ENCODE data around the gene LPP. TPM values are rescaled to one million over a fixed set of nuclear protein-coding genes. Genes with fewer than 3 reads are reported as not detected.

LPP gene
- total and polyA plus RNA-seq, 10 of the 15 experiments (the other 5 are each of a cell fraction or from before 2014, with no cell fraction given) = under 0.01 to 0.62 (median 0.03) TPM

DNA sequence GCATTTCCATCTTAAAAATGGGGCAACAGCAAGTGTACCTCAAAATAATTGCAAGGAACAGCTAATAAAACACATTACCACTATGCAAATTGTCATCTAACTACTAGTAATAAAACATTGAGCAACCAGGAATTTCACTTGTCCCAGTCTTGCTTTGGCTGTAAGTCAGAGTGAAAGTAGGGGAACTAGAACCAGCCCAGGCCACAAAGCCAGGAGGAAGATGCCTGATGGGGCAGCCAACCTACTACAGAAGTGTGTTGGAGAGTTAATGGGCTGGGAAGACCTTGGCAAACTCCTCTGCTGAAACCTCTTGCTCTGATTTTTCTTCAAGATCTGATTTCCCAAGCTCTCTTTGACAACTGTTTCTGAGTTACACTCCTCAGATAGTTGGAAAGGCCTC, 40.2 kb upstream of the LPP start (continued):
- TF ChIP-seq, protein P1, sequence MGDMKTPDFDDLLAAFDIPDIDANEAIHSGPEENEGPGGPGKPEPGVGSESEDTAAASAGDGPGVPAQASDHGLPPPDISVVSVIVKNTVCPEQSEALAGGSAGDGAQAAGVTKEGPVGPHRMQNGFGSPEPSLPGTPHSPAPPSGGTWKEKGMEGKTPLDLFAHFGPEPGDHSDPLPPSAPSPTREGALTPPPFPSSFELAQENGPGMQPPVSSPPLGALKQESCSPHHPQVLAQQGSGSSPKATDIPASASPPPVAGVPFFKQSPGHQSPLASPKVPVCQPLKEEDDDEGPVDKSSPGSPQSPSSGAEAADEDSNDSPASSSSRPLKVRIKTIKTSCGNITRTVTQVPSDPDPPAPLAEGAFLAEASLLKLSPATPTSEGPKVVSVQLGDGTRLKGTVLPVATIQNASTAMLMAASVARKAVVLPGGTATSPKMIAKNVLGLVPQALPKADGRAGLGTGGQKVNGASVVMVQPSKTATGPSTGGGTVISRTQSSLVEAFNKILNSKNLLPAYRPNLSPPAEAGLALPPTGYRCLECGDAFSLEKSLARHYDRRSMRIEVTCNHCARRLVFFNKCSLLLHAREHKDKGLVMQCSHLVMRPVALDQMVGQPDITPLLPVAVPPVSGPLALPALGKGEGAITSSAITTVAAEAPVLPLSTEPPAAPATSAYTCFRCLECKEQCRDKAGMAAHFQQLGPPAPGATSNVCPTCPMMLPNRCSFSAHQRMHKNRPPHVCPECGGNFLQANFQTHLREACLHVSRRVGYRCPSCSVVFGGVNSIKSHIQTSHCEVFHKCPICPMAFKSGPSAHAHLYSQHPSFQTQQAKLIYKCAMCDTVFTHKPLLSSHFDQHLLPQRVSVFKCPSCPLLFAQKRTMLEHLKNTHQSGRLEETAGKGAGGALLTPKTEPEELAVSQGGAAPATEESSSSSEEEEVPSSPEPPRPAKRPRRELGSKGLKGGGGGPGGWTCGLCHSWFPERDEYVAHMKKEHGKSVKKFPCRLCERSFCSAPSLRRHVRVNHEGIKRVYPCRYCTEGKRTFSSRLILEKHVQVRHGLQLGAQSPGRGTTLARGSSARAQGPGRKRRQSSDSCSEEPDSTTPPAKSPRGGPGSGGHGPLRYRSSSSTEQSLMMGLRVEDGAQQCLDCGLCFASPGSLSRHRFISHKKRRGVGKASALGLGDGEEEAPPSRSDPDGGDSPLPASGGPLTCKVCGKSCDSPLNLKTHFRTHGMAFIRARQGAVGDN (IDR thresholded peaks at IDR 0.05) = no peak

DNA sequence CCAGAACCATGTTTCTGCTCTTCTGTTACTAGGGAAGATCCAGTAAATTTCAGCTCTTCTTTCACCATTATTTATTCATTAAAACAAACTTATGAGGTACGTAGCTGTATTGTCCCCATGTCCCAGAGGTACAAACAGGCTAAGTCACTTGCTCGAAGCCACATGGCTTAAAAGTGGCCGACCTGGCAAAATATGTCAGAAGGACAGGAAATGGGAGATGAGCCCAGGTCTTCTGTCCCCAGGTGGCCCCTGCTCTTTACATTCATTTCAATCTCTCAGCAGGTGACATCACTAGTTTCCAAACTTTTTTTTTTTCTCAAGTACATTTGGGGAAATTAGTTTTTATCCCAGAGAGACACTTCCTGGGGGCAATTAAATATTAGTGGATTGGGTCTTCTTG, 34.1 kb upstream of the LPP start:
- TF ChIP-seq, protein P2, sequence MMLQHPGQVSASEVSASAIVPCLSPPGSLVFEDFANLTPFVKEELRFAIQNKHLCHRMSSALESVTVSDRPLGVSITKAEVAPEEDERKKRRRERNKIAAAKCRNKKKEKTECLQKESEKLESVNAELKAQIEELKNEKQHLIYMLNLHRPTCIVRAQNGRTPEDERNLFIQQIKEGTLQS (IDR thresholded peaks at IDR 0.05; ENCODE audit: borderline replicate concordance, extremely low read depth, low read depth, low read length) = no peak
- TF ChIP-seq POU2F2 (IDR thresholded peaks at IDR 0.05; ENCODE audit: borderline replicate concordance, low read depth, low read length) = no peak
- TF ChIP-seq GATAD2B (conservative IDR thresholded peaks at IDR 0.05; ENCODE audit: low read depth) = no peak
- TF ChIP-seq TCF3 (IDR thresholded peaks at IDR 0.05; ENCODE audit: borderline replicate concordance, insufficient read depth, low read depth, low read length) = no peak
- no peak for TF ChIP-seq EGR1 (IDR thresholded peaks at IDR 0.05; ENCODE audit: borderline replicate concordance in 1 of 2, low read depth in 2 of 2, low read length in 2 of 2)
- no peak for TF ChIP-seq MTA2 (IDR thresholded peaks at IDR 0.05; ENCODE audit: low read depth)
- no peak overlapping the region for H3K9ac ChIP-seq (ENCODE audit: control insufficient read depth, insufficient read depth, low read length)
- H3K36me3 ChIP-seq (ENCODE audit: control insufficient read depth in 2 of 2, insufficient read depth in 2 of 2, low read length in 1 of 2) = no peaks in the 10 kb centered on the region
- intact Hi-C loops (cut with micrococcal nuclease; ENCODE audit: unreplicated experiment) (no loop called here), in situ Hi-C loops (cut with MboI) (no loop called here)
- no peak overlapping the region for H3K4me3 ChIP-seq
- no peaks in the 10 kb centered on the region for H3K79me2 ChIP-seq (ENCODE audit: control insufficient read depth, insufficient read depth, low read length)
- H4K20me1 ChIP-seq (ENCODE audit: control insufficient read depth, insufficient read depth) = no peaks in the 10 kb centered on the region
- ChIA-PET POLR2A (no interaction called here), SMC1A (ENCODE audit: uncharacterized antibody, unreplicated experiment) (no interaction called here), RAD21 (ENCODE audit: unreplicated experiment) (no interaction called here), CTCF (interaction anchor here (1.5 kb wide), 1 partner anchor 8 kb away, joined by 5 read pairs; no protein-coding TSS in a partner anchor)
- H3K27ac ChIP-seq (ENCODE audit: control insufficient read depth, insufficient read depth) = no peak overlapping the region
- no peak for ATAC-seq
- H3K4me1 ChIP-seq (ENCODE audit: control insufficient read depth, insufficient read depth, low read length) = no peaks in the 10 kb centered on the region
- no peaks in the 10 kb centered on the region for H3K9me3 ChIP-seq (replicated peaks; ENCODE audit: control insufficient read depth, insufficient read depth, low read length)
- BruUV-seq (replicated peaks) = no TSS peak
- H3K27me3 ChIP-seq (replicated peaks in 1 of 2; ENCODE audit: control insufficient read depth in 2 of 2, insufficient read depth in 2 of 2, low read length in 1 of 2) = peaks cover 0 to 5% of the 10 kb centered on the region in 2 experiments; a peak in 1 of 4 replicates
- DNase-seq (ENCODE audit: low read depth, low spot score) = no peak
- H3K4me2 ChIP-seq (ENCODE audit: control insufficient read depth, insufficient read depth) = no peak overlapping the region
- no peak for FAIRE-seq
- WGBS (ENCODE audit: insufficient coverage, insufficient replicate concordance, low lambda C conversion rate, missing lambda C conversion rate) = 28% methylated on average over 3 of the region's 3 CpGs
- H2AFZ ChIP-seq (ENCODE audit: control insufficient read depth, low read depth, low read length) = no peak overlapping the region

Data from GM12878 (cell line).